Measurements from ENCODE around the gene CPNE8.

Gene CPNE8

GRCh38 chr12:38869036-38869435, 36.4 kb downstream of the CPNE8 start:
- no peaks in the 10 kb centered on the region for H3K27me3 ChIP-seq (ENCODE audit: control insufficient read depth, insufficient read depth, low read length)
- H3K36me3 ChIP-seq (ENCODE audit: control insufficient read depth, insufficient read depth, low read length): no peaks in the 10 kb centered on the region
- no peak overlapping the region for H3K9ac ChIP-seq
- H3K79me2 ChIP-seq: no peaks in the 10 kb centered on the region
- TF ChIP-seq CTCF (IDR thresholded peaks at IDR 0.05): no peak
- no peak overlapping the region for H3K27ac ChIP-seq
- H3K9me3 ChIP-seq (ENCODE audit: control insufficient read depth, low read length): no peaks in the 10 kb centered on the region
- H3K4me2 ChIP-seq (ENCODE audit: low read length): no peak overlapping the region
- no peak overlapping the region for H2AFZ ChIP-seq
- H3K4me1 ChIP-seq: no peaks in the 10 kb centered on the region
- H3K4me3 ChIP-seq (ENCODE audit: low read depth, low read length): no peak overlapping the region

GRCh38 chr12:38850461-38850860, 54.9 kb downstream of the CPNE8 start:
- no peaks in the 10 kb centered on the region for H3K36me3 ChIP-seq (ENCODE audit: control insufficient read depth, insufficient read depth, low read length)

GRCh38 chr12:38847247-38847646, 58.1 kb downstream of the CPNE8 start:
- no peaks in the 10 kb centered on the region for H3K9me3 ChIP-seq (ENCODE audit: control insufficient read depth, low read length)
- H3K4me2 ChIP-seq (ENCODE audit: low read length): no peak overlapping the region
- H2AFZ ChIP-seq: no peak overlapping the region
- H3K4me3 ChIP-seq (ENCODE audit: low read depth, low read length): no peak overlapping the region
- H3K79me2 ChIP-seq: no peaks in the 10 kb centered on the region
- H3K4me1 ChIP-seq: no peaks in the 10 kb centered on the region
- H3K27me3 ChIP-seq (ENCODE audit: control insufficient read depth, insufficient read depth, low read length): no peaks in the 10 kb centered on the region
- no peak overlapping the region for H3K9ac ChIP-seq
- TF ChIP-seq CTCF (IDR thresholded peaks at IDR 0.05): no peak
- H3K27ac ChIP-seq: no peak overlapping the region
- H3K36me3 ChIP-seq (ENCODE audit: control insufficient read depth, insufficient read depth, low read length): no peaks in the 10 kb centered on the region

More at GRCh38 chr12:38850461-38850860, 54.9 kb downstream of the CPNE8 start:
- Histone ChIP-seq H3K9me3 (ENCODE audit: control insufficient read depth, low read length) (no peaks in the 10 kb centered on the region), H3K4me3 (ENCODE audit: low read depth, low read length) (no peak overlapping the region), H3K27ac (no peak overlapping the region), H2AFZ (no peak overlapping the region), H3K4me2 (ENCODE audit: low read length) (no peak overlapping the region), H3K79me2 (no peaks in the 10 kb centered on the region), H3K4me1 (no peaks in the 10 kb centered on the region), H3K27me3 (ENCODE audit: control insufficient read depth, insufficient read depth, low read length) (no peaks in the 10 kb centered on the region), H3K9ac (no peak overlapping the region)
- TF ChIP-seq CTCF (IDR thresholded peaks at IDR 0.05): no peak

GRCh38 chr12:38844267-38844666, 61.1 kb downstream of the CPNE8 start:
- H2AFZ ChIP-seq: no peak overlapping the region
- H3K27me3 ChIP-seq (ENCODE audit: control insufficient read depth, insufficient read depth, low read length): no peaks in the 10 kb centered on the region
- no peak overlapping the region for H3K27ac ChIP-seq
- TF ChIP-seq CTCF (IDR thresholded peaks at IDR 0.05): no peak
- no peaks in the 10 kb centered on the region for H3K79me2 ChIP-seq
- no peaks in the 10 kb centered on the region for H3K36me3 ChIP-seq (ENCODE audit: control insufficient read depth, insufficient read depth, low read length)
- H3K9me3 ChIP-seq (ENCODE audit: control insufficient read depth, low read length): no peaks in the 10 kb centered on the region
- H3K4me3 ChIP-seq (ENCODE audit: low read depth, low read length): no peak overlapping the region
- no peak overlapping the region for H3K9ac ChIP-seq
- no peaks in the 10 kb centered on the region for H3K4me1 ChIP-seq
- H3K4me2 ChIP-seq (ENCODE audit: low read length): no peak overlapping the region

GRCh38 chr12:38838056-38838850, 67.1 kb downstream of the CPNE8 start:
- H3K27ac ChIP-seq: no peak overlapping the region
- no peaks in the 10 kb centered on the region for H3K4me1 ChIP-seq
- no peak overlapping the region for H3K4me3 ChIP-seq (ENCODE audit: low read depth, low read length)
- H2AFZ ChIP-seq: no peak overlapping the region
- no peaks in the 10 kb centered on the region for H3K9me3 ChIP-seq (ENCODE audit: control insufficient read depth, low read length)
- H3K27me3 ChIP-seq (ENCODE audit: control insufficient read depth, insufficient read depth, low read length): no peaks in the 10 kb centered on the region
- no peaks in the 10 kb centered on the region for H3K36me3 ChIP-seq (ENCODE audit: control insufficient read depth, insufficient read depth, low read length)
- no peaks in the 10 kb centered on the region for H3K79me2 ChIP-seq
- H3K4me2 ChIP-seq (ENCODE audit: low read length): no peak overlapping the region
- no peak for TF ChIP-seq CTCF (IDR thresholded peaks at IDR 0.05)
- no peak overlapping the region for H3K9ac ChIP-seq

All from parathyroid adenoma (tissue), 2 donors.